Panc1 (cell line): Measurements from ENCODE around the gene KDF1. TPM values are rescaled to one million over a fixed set of nuclear protein-coding genes. Genes with fewer than 3 reads are reported as not detected.

Experiments used
- ATAC-seq: fragments of 200-7000 bp; cut with Tn5 transposase; 2 replicates; pipeline ENCODE4 v1.9.1; 2020; ENCODE audit warnings: mild to moderate bottlenecking, moderate library complexity
- BruUV-seq: library from RNA; stranded (reverse); fragments of 400-500 nt; replicated peaks from 2 replicates; lab custom pipeline; 2021; lab: Mats Ljungman, UMichigan
- CTCF ChIA-PET: fragments of 300-600 bp; sonication (Branson Sonifier 250); formaldehyde crosslinking; loops from one replicate; lab custom pipeline; 2022; ENCODE audit warnings: antibody characterized with exemption; lab: Charles Lee
- POLR2A ChIA-PET: fragments of 300-600 bp; sonication (Branson Sonifier 250); formaldehyde crosslinking; loops from one replicate; lab custom pipeline; 2022; ENCODE audit warnings: antibody characterized with exemption; lab: Charles Lee
- DNase-seq: peaks from one replicate; pipeline ENCODE4 v3.0.0-alpha.2; 2010; ENCODE audit warnings: low read depth, low spot score
- H3K27ac ChIP-seq: 2 replicates; pipeline ENCODE4 v1.5.1; 2011; ENCODE audit warnings: mild to moderate bottlenecking, low read length, inconsistent platforms
- H3K27me3 ChIP-seq: fragments of 200-500 bp; sonication (Bioruptor generic); 2 replicates; pipeline ENCODE4 v1.6.0; 2014; ENCODE audit warnings: low read length, inconsistent platforms; ENCODE audit not compliant: control insufficient read depth, insufficient read depth
- H3K36me3 ChIP-seq: fragments of 200-500 bp; sonication (Bioruptor generic); 2 replicates; pipeline ENCODE4 v1.5.1; 2014; ENCODE audit warnings: inconsistent platforms, mild to moderate bottlenecking, low read length, moderate library complexity; ENCODE audit not compliant: control insufficient read depth, insufficient read depth
- H3K4me1 ChIP-seq: 2 replicates; pipeline ENCODE4 v1.5.1; 2011; ENCODE audit warnings: inconsistent platforms, mild to moderate bottlenecking, low read length, moderate library complexity; ENCODE audit not compliant: control insufficient read depth, insufficient read depth
- H3K4me3 ChIP-seq, 2 experiments: 2 replicates each; pipeline ENCODE4 v1.5.1; 2011 to 2012; ENCODE audit warnings: low read depth in 2 of 2, low read length in 2 of 2, mild to moderate bottlenecking in 2 of 2, inconsistent platforms in 1 of 2, moderate library complexity in 1 of 2
- H3K9me3 ChIP-seq: fragments of 200-500 bp; sonication (Bioruptor generic); 2 replicates; pipeline ENCODE4 v1.5.1; 2014; ENCODE audit warnings: low read depth, mild to moderate bottlenecking, inconsistent platforms, low read length, moderate library complexity; ENCODE audit not compliant: control insufficient read depth, insufficient read depth
- CTCF ChIP-seq: fragments of 450-650 bp; IDR thresholded peaks from 2 replicates; pipeline ENCODE4 v1.5.1; 2017; ENCODE audit warnings: mild to moderate bottlenecking
- POLR2AphosphoS5 ChIP-seq: IDR thresholded peaks from 2 replicates; pipeline ENCODE4 v1.6.1; 2012; ENCODE audit warnings: mild to moderate bottlenecking, low read depth, low read length, moderate library complexity
- REST ChIP-seq, 2 experiments: IDR thresholded peaks; 2 replicates each; pipeline ENCODE4 v1.6.1; 2011 to 2012; ENCODE audit warnings: low read depth in 2 of 2, control low read depth in 1 of 2, low read length in 1 of 2, mild to moderate bottlenecking in 1 of 2, moderate library complexity in 1 of 2; ENCODE audit not compliant: insufficient read depth in 1 of 2
- SIN3A ChIP-seq: IDR thresholded peaks from 2 replicates; pipeline ENCODE4 v1.6.1; 2012; ENCODE audit warnings: low read depth, mild to moderate bottlenecking, low read length, moderate library complexity, borderline replicate concordance; ENCODE audit not compliant: insufficient read depth
- TCF7L2 ChIP-seq: IDR thresholded peaks from 2 replicates; pipeline ENCODE4 v1.6.1; 2011; ENCODE audit warnings: mild to moderate bottlenecking, low read depth, low read length, inconsistent platforms
- in situ Hi-C: cut with HindIII; loops from 2 replicates; pipeline ENCODE4 v1.10.0; 2016; ENCODE audit warnings: low sequenced_read_pairs, low pct_unique_long_range_greater_than_20kb
- intact Hi-C: fragments of 100-400 bp; cut with micrococcal nuclease; formaldehyde crosslinking; loops from one replicate; pipeline ENCODE4 v1.10.0; 2022; ENCODE audit not compliant: unreplicated experiment
- total RNA-seq: library from RNA; stranded (reverse); gene quantifications from one replicate; pipeline ENCODE4 v1.2.1, GENCODE V29; 2021; ENCODE audit not compliant: unreplicated experiment

KDF1 gene
- total RNA-seq, 1 experiment from 2014 or later, result 3.2 TPM

GRCh38 chr1:26938004-26938658, 22.1 kb downstream of the KDF1 start:
- in situ Hi-C loops (no loop called here), intact Hi-C loops (no loop called here)
- no TSS peak for BruUV-seq
- H3K9me3 ChIP-seq, result no peaks in the 10 kb centered on the region
- H3K36me3 ChIP-seq, result peaks cover 11% of the 10 kb centered on the region; the same call in 1 of the 2 replicates
- no peaks in the 10 kb centered on the region for H3K4me1 ChIP-seq
- no peaks in the 10 kb centered on the region for H3K27me3 ChIP-seq
- TF ChIP-seq POLR2AphosphoS5 (no peak), TCF7L2 (no peak), SIN3A (no peak), CTCF (no peak), REST (IDR thresholded peaks at IDR 0.05; ENCODE audit: insufficient read depth in 1 of 2, low read depth in 2 of 2, low read length in 1 of 2) (no peak)
- POLR2A ChIA-PET, result no interaction called here
- ATAC-seq, result no peak
- no peak for DNase-seq
- CTCF ChIA-PET, result no interaction called here
- no peak overlapping the region for H3K27ac ChIP-seq
- no peak overlapping the region for H3K4me3 ChIP-seq

- no peaks in the 10 kb centered on the region for H3K27me3 ChIP-seq
- H3K9me3 ChIP-seq, result no peaks in the 10 kb centered on the region
- ATAC-seq (no peak; the same call in 1 of the 2 replicates), DNase-seq (no peak)
- ChIA-PET POLR2A (no interaction called here), CTCF (no interaction called here)
- 0 out of 2 replicates have a peak, but pooled peaks cover 4% of the 10 kb centered on the region for H3K36me3 ChIP-seq
- in situ Hi-C loops (no loop called here), intact Hi-C loops (no loop called here)
- no peaks in the 10 kb centered on the region for H3K4me1 ChIP-seq
- no peak overlapping the region for H3K27ac ChIP-seq
- TF ChIP-seq TCF7L2 (no peak), POLR2AphosphoS5 (no peak), SIN3A (no peak), REST (IDR thresholded peaks at IDR 0.05; ENCODE audit: insufficient read depth in 1 of 2, low read depth in 2 of 2, low read length in 1 of 2) (no peak), CTCF (no peak)
- no TSS peak for BruUV-seq
- H3K4me3 ChIP-seq, result no peak overlapping the region
Measured at GRCh38 chr1:26936823-26937222, 23.4 kb downstream of the KDF1 start.
